GM23248 (cell line): ENCODE measurements around the gene LSM14A. TPM values are rescaled to one million over a fixed set of nuclear protein-coding genes. Genes with fewer than 3 reads are reported as not detected.

Source experiments
- DNase-seq: peaks from one replicate; pipeline ENCODE4 v3.0.0-alpha.2; 2015
- H2AFZ ChIP-seq: fragments of 200-600 bp; sonication (generic); 2 replicates; pipeline ENCODE4 v1.6.1; 2016; ENCODE audit warnings: antibody characterized with exemption
- H3F3A ChIP-seq: fragments of 200-600 bp; sonication (generic); 2 replicates; pipeline ENCODE4 v1.6.1; 2016; ENCODE audit warnings: mild to moderate bottlenecking, antibody characterized with exemption, mixed run types; ENCODE audit not compliant: insufficient read depth
- H3K27ac ChIP-seq: fragments of 200-600 bp; sonication (generic); 2 replicates; pipeline ENCODE4 v1.5.1; 2016; ENCODE audit warnings: mild to moderate bottlenecking
- H3K27me3 ChIP-seq: fragments of 200-600 bp; sonication (generic); replicated peaks from 2 replicates; pipeline ENCODE4 v1.6.1; 2016; ENCODE audit warnings: mild to moderate bottlenecking; ENCODE audit not compliant: insufficient read depth
- H3K36me3 ChIP-seq: fragments of 200-600 bp; sonication (generic); 2 replicates; pipeline ENCODE4 v1.6.1; 2016; ENCODE audit warnings: low read depth, mild to moderate bottlenecking
- H3K4me1 ChIP-seq: fragments of 200-600 bp; sonication (generic); 2 replicates; pipeline ENCODE4 v1.6.1; 2016; ENCODE audit warnings: mild to moderate bottlenecking; ENCODE audit not compliant: insufficient read depth
- H3K4me2 ChIP-seq: fragments of 200-600 bp; sonication (generic); one replicate; pipeline ENCODE4 v1.6.1; 2016; ENCODE audit warnings: mild to moderate bottlenecking; ENCODE audit not compliant: unreplicated experiment
- H3K4me3 ChIP-seq: fragments of 200-600 bp; sonication (generic); 2 replicates; pipeline ENCODE4 v1.5.1; 2016; ENCODE audit warnings: mild to moderate bottlenecking
- H3K79me2 ChIP-seq: fragments of 200-600 bp; sonication (generic); 2 replicates; pipeline ENCODE4 v1.6.1; 2016; ENCODE audit warnings: mild to moderate bottlenecking; ENCODE audit not compliant: insufficient read depth
- H3K9ac ChIP-seq: fragments of 200-600 bp; sonication (generic); 2 replicates; pipeline ENCODE4 v1.6.1; 2016; ENCODE audit warnings: mild to moderate bottlenecking
- H3K9me2 ChIP-seq: fragments of 200-600 bp; sonication (generic); 2 replicates; pipeline ENCODE4 v1.6.1; 2016; ENCODE audit warnings: mixed run types, mild to moderate bottlenecking, moderate library complexity; ENCODE audit not compliant: insufficient read depth
- H3K9me3 ChIP-seq: fragments of 200-600 bp; sonication (generic); one replicate; pipeline ENCODE4 v1.6.1; 2017; ENCODE audit warnings: low read depth
- H4K20me1 ChIP-seq: fragments of 200-600 bp; sonication (generic); 2 replicates; pipeline ENCODE4 v1.6.0; 2016; ENCODE audit not compliant: insufficient read depth
- EZH2 ChIP-seq: fragments of 200-600 bp; sonication (generic); IDR thresholded peaks from 2 replicates; pipeline ENCODE4 v1.6.1; 2018; ENCODE audit warnings: antibody characterized with exemption, mild to moderate bottlenecking; ENCODE audit not compliant: insufficient read depth, poor library complexity, severe bottlenecking
- EZH2phosphoT487 ChIP-seq: fragments of 200-600 bp; sonication (generic); IDR thresholded peaks from 2 replicates; pipeline ENCODE4 v1.6.1; 2018; ENCODE audit warnings: antibody characterized with exemption, moderate library complexity, mild to moderate bottlenecking, low read depth; ENCODE audit not compliant: insufficient read depth
- WGBS, 2 experiments: methylation state at CpG; one replicate each; pipeline ENCODE4 v1.1.6; 2015 to 2017; ENCODE audit warnings: low lambda C conversion rate in 2 of 2, low coverage in 1 of 2; ENCODE audit errors: missing lambda C conversion rate in 2 of 2; 5-methylcytosine and 5-hydroxymethylcytosine counted together
- in situ Hi-C: fragments of 300-500 bp; cut with MboI; formaldehyde crosslinking; loops from 2 replicates; pipeline ENCODE4 v1.15.0; 2020
- polyA plus RNA-seq: library from polyadenylated mRNA; unstranded; fragments of >200 nt; fragmentation: Nextera tagmentation; extraction: Ambion mirVana; gene quantifications from 2 replicates; pipeline ENCODE4 v1.2.1, GENCODE V29; 2016
- total RNA-seq: library from RNA; depleted of rRNA; stranded (reverse); fragments of >200 nt; shearing (Covaris generic); gene quantifications from 2 replicates; pipeline ENCODE4 v1.2.3, GENCODE V29; 2014

The LSM14A gene
- total and polyA plus RNA-seq, 2 experiments from 2014 or later = 66.1 to 71.7 TPM

GRCh38 chr19:34232566-34233481 lies 60.5 kb downstream of the LSM14A start:
- in situ Hi-C loops = no loop called here
- Histone ChIP-seq H3K9ac (peak overlapping the region; percentile 48), H3K36me3 (peaks cover 17% of the 10 kb centered on the region), H3K27ac (peak overlapping the region; percentile 78), H3K79me2 (peaks cover 5% of the 10 kb centered on the region; the same call in 1 of the 2 replicates), H3K9me3 (no peaks in the 10 kb centered on the region), H3K27me3 (no peaks in the 10 kb centered on the region), H3F3A (peaks cover 55% of the 10 kb centered on the region), H3K4me1 (peaks cover 46% of the 10 kb centered on the region), H3K4me3 (peak overlapping the region; percentile 25), H3K9me2 (no peaks in the 10 kb centered on the region), H4K20me1 (peaks cover 4% of the 10 kb centered on the region; the same call in 1 of the 2 replicates), H3K4me2 (peak overlapping the region; percentile 48), H2AFZ (no peak overlapping the region)
- WGBS, 2 experiments = 2% methylated on average over 11 of the region's 11 CpGs
- peak; percentile 96 for DNase-seq
- TF ChIP-seq EZH2 (no peak), EZH2phosphoT487 (0 out of 2 replicates have a peak, but pooled peaks have one; percentile 50)

DNA sequence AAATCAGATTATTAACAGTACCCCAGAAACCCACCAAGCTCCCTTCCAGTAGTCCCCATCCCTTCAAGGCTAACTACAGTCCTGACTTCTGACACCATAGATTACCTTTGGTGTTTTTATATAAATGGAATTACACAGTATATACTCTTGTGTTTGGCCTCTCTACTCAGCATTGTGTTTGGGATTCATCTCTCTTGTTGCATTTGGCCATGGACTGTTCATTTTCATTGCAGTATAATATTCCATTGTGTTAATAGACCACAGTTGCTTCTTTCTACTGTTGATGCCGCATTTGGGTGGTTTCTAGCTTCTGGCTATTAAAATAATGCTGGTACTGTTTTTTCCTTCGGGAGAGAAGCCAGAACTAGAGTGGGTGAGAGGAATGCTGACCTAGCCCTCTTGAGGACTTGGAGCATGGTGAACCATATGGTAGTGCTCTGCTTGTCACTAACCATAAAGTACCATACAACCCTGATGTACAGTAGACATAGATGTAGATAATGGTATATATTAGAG lies 63.2 kb downstream of the LSM14A start:
- in situ Hi-C loops = no loop called here

DNA sequence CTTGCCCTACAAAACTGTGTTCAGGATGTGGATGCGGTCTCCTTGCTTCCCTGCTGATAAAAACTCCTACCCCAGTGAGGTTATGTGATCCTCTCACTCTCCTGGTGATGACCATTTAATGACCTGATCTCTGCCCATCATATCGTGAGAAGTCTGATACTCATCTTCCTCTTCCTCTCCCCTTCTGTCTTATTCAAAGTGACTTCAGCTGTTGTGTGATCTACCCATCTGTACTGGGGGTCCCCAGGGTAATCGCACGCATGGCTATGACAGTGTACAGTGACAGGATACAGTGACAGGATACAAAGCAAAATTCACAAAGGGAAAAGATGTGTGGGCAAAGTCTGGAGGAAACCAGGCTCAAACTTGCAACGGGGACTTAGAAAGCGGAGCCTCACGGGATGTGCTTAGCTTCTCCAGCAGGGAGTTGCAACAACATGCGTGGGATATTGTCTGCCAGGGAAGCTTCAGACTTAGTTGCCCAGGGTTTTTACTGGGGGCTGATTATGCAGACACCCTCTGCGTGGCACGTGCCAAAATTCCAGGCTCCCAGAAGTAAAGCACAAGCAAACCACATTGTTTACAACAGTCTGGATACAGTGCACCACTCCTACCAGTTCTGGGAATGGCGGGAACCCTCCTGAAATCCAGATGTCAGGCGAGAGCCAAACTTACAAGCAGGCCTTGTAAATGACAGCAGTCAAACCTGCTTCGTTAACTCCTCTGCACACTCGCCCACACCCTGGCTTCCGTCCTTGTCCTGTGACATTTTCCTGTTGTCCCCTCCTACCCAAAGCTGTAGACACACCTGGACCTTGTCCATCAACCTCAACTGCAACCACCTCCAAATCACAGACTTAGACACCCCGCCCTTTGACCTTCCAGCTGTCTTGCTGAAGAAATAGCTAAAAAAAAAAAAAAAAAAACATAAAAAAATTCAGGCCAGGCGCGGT lies 64.0 kb downstream of the LSM14A start:
- Histone ChIP-seq H3K9ac (0 out of 2 replicates have a peak overlapping the region, but pooled peaks have one; percentile 24), H3K4me2 (no peak overlapping the region), H3K79me2 (no peaks in the 10 kb centered on the region), H3K9me2 (no peaks in the 10 kb centered on the region), H2AFZ (0 out of 2 replicates have a peak overlapping the region, but pooled peaks have one; percentile 31), H3K4me1 (peaks cover 34% of the 10 kb centered on the region), H4K20me1 (no peaks in the 10 kb centered on the region), H3F3A (peaks cover 32% of the 10 kb centered on the region), H3K9me3 (no peaks in the 10 kb centered on the region), H3K27me3 (no peaks in the 10 kb centered on the region), H3K36me3 (no peaks in the 10 kb centered on the region), H3K27ac (peak overlapping the region; percentile 27; the same call in 1 of the 2 replicates), H3K4me3 (no peak overlapping the region)
- WGBS, 2 experiments = 33 to 38% methylated on average over 18 of the region's 18 CpGs
- no peak for TF ChIP-seq EZH2phosphoT487
- no peak for TF ChIP-seq EZH2
- in situ Hi-C loops = no loop called here
- DNase-seq = peak; percentile 62

More for the DNA sequence above, 63.2 kb downstream of the LSM14A start:
- TF ChIP-seq EZH2 = no peak
- TF ChIP-seq EZH2phosphoT487 = no peak
- DNase-seq = no peak
- Histone ChIP-seq H3K27ac (no peak overlapping the region), H3F3A (peaks cover 38% of the 10 kb centered on the region), H4K20me1 (no peaks in the 10 kb centered on the region), H2AFZ (no peak overlapping the region), H3K4me3 (no peak overlapping the region), H3K9me3 (no peaks in the 10 kb centered on the region), H3K9ac (no peak overlapping the region), H3K79me2 (no peaks in the 10 kb centered on the region; the same call in 1 of the 2 replicates), H3K9me2 (no peaks in the 10 kb centered on the region), H3K4me2 (no peak overlapping the region), H3K4me1 (peaks cover 34% of the 10 kb centered on the region), H3K36me3 (no peaks in the 10 kb centered on the region), H3K27me3 (no peaks in the 10 kb centered on the region)
- 96 to 98% methylated on average over 2 of the region's 2 CpGs for WGBS, 2 experiments

- Histone ChIP-seq H3K27ac (no peak overlapping the region), H3K9ac (no peak overlapping the region), H3K9me2 (no peaks in the 10 kb centered on the region), H3K4me3 (no peak overlapping the region), H3K27me3 (no peaks in the 10 kb centered on the region), H2AFZ (no peak overlapping the region), H3K36me3 (no peaks in the 10 kb centered on the region), H3K9me3 (no peaks in the 10 kb centered on the region), H3K4me1 (peaks cover 26% of the 10 kb centered on the region), H3F3A (peaks cover 23% of the 10 kb centered on the region), H3K79me2 (no peaks in the 10 kb centered on the region), H4K20me1 (no peaks in the 10 kb centered on the region), H3K4me2 (no peak overlapping the region)
- no peak for TF ChIP-seq EZH2phosphoT487
- no peak for TF ChIP-seq EZH2
- 85 to 97% methylated on average over 3 of the region's 3 CpGs for WGBS, 2 experiments
- DNase-seq = no peak
- in situ Hi-C loops = no loop called here
Measured at GRCh38 chr19:34237283-34237682, 65.0 kb downstream of the LSM14A start.
